Measurements from ENCODE around the gene PPP2R2C. TPM values are rescaled to one million over a fixed set of nuclear protein-coding genes. Genes with fewer than 3 reads are reported as not detected.

Gene PPP2R2C
- total RNA-seq, 6 experiments from 2014 or later: 0.14 to 0.25 (median 0.23) TPM; not detected in 2

GRCh38 chr4:6409381-6409780, 63.0 kb downstream of the PPP2R2C start:
- Mint-ChIP-seq H3K4me1 (ENCODE audit: low read depth) (no peaks in the 10 kb centered on the region), H3K4me3 (no peak overlapping the region), H3K36me3 (ENCODE audit: low read depth) (no peaks in the 10 kb centered on the region), H3K9me3 (no peaks in the 10 kb centered on the region), H3K27me3 (ENCODE audit: insufficient read depth) (peaks cover 27% of the 10 kb centered on the region), H3K27ac (no peak overlapping the region)
- DNase-seq: no peak
- no peak for TF ChIP-seq CTCF (IDR thresholded peaks at IDR 0.05)

- no peak for TF ChIP-seq CTCF (IDR thresholded peaks at IDR 0.05)
- DNase-seq: no peak
- H3K36me3 Mint-ChIP-seq (ENCODE audit: low read depth): no peaks in the 10 kb centered on the region
- no peak overlapping the region for H3K27ac Mint-ChIP-seq
- H3K27me3 Mint-ChIP-seq (ENCODE audit: insufficient read depth): peaks cover 33% of the 10 kb centered on the region
- H3K4me3 Mint-ChIP-seq: no peak overlapping the region
- no peaks in the 10 kb centered on the region for H3K9me3 Mint-ChIP-seq
- H3K4me1 Mint-ChIP-seq (ENCODE audit: low read depth): no peaks in the 10 kb centered on the region
These were observed 64.2 kb downstream of the PPP2R2C start for GRCh38 chr4:6408263-6408662.

- no peak for DNase-seq
- TF ChIP-seq CTCF (IDR thresholded peaks at IDR 0.05): no peak
- H3K27ac Mint-ChIP-seq: no peak overlapping the region
- H3K4me3 Mint-ChIP-seq: no peak overlapping the region
- H3K36me3 Mint-ChIP-seq (ENCODE audit: low read depth): no peaks in the 10 kb centered on the region
- H3K9me3 Mint-ChIP-seq: no peaks in the 10 kb centered on the region
- H3K27me3 Mint-ChIP-seq (ENCODE audit: insufficient read depth): peaks cover 47% of the 10 kb centered on the region
- no peaks in the 10 kb centered on the region for H3K4me1 Mint-ChIP-seq (ENCODE audit: low read depth)
These were observed 67.1 kb downstream of the PPP2R2C start for GRCh38 chr4:6405397-6405706.

GRCh38 chr4:6404611-6405396, 67.6 kb downstream of the PPP2R2C start:
- Mint-ChIP-seq H3K4me1 (ENCODE audit: low read depth) (no peaks in the 10 kb centered on the region), H3K9me3 (no peaks in the 10 kb centered on the region), H3K27ac (no peak overlapping the region), H3K36me3 (ENCODE audit: low read depth) (no peaks in the 10 kb centered on the region), H3K4me3 (no peak overlapping the region), H3K27me3 (ENCODE audit: insufficient read depth) (peaks cover 47% of the 10 kb centered on the region)
- TF ChIP-seq CTCF (IDR thresholded peaks at IDR 0.05): no peak
- no peak for DNase-seq

GRCh38 chr4:6403400-6403685, 69.1 kb downstream of the PPP2R2C start:
- Mint-ChIP-seq H3K4me3 (no peak overlapping the region), H3K27ac (no peak overlapping the region), H3K4me1 (ENCODE audit: low read depth) (no peaks in the 10 kb centered on the region), H3K27me3 (ENCODE audit: insufficient read depth) (peaks cover 48% of the 10 kb centered on the region), H3K36me3 (ENCODE audit: low read depth) (no peaks in the 10 kb centered on the region), H3K9me3 (no peaks in the 10 kb centered on the region)
- TF ChIP-seq CTCF (IDR thresholded peaks at IDR 0.05): no peak
- no peak for DNase-seq

All from HFFc6 (cell line).